ENCODE measurements around the gene KLHL22. TPM values are rescaled to one million over a fixed set of nuclear protein-coding genes. Genes with fewer than 3 reads are reported as not detected.

The KLHL22 gene
- total RNA-seq, 1 donor from 2014 or later = 17.7 TPM

DNA sequence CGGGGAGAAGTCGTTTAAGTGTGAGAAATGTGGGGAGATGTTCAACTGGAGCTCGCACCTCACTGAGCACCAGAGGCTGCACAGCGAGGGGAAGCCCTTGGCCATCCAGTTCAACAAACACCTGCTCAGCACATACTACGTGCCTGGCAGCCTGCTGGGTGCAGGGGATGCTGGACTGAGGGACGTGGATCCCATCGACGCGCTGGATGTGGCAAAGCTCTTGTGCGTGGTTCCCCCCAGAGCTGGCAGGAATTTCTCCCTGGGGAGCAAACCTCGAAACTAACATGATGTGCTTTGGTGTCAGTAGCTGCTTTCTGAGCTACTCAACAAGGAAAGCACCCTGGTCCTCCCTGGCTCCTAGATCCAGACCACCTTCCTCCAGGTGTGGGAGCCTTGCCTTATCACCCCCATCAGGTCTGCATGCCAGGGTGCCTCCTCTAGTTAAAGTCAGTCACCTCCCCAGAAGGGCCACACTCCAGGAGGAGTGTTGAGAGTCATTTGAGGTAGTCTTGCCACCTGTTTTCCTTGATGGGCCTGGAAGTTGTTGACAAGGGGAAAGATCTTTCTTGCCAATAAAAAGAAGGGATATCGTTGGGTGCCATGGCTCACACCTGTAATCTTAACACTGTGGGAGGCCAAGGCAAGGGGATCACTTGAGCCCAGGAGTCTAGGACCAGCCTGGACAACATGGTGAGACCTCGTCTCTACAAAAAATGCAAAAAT lies 88.7 kb downstream of the KLHL22 start:
- H3K27ac Mint-ChIP-seq = no peak overlapping the region
- no peaks in the 10 kb centered on the region for H3K9me3 Mint-ChIP-seq
- intact Hi-C loops (cut with micrococcal nuclease) = no loop called here

GRCh38 chr22:20405931-20406685 lies 89.5 kb downstream of the KLHL22 start:
- Mint-ChIP-seq H3K27ac (no peak overlapping the region), H3K36me3 (ENCODE audit: low read depth) (peaks cover 23% of the 10 kb centered on the region), H3K27me3 (no peaks in the 10 kb centered on the region), H3K4me1 (peaks cover 6% of the 10 kb centered on the region), H3K4me3 (no peak overlapping the region), H3K9me3 (no peaks in the 10 kb centered on the region)
- DNase-seq = peak; percentile 57
- intact Hi-C loops (cut with micrococcal nuclease) = no loop called here

More for the DNA sequence above, 88.7 kb downstream of the KLHL22 start:
- DNase-seq = peak; percentile 52
- Mint-ChIP-seq H3K4me3 (no peak overlapping the region), H3K27me3 (no peaks in the 10 kb centered on the region), H3K36me3 (ENCODE audit: low read depth) (peaks cover 23% of the 10 kb centered on the region), H3K4me1 (peaks cover 6% of the 10 kb centered on the region)

DNA sequence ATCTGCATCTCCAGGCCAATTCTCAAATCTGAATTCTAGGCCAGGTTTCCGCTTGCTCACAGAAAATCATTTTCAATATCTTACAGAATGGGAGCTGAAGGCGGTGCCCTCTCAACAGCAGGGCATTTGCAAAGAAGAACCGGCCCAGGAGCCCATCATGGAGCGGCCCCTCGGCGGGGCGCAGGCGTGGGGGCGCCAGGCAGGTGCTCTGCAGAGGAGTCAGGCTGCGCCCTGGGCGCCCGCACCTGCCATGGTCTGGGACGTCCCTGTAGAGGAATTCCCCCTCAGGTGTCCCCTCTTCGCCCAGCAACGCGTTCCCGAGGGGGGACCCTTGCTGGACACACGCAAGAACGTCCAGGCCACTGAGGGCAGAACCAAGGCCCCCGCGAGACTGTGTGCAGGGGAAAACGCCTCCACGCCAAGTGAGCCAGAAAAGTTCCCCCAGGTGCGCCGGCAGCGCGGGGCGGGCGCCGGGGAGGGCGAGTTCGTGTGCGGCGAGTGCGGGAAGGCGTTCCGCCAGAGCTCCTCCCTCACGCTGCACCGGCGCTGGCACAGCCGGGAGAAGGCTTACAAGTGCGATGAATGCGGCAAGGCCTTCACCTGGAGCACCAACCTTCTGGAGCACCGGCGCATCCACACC lies 90.2 kb downstream of the KLHL22 start:
- intact Hi-C loops (cut with micrococcal nuclease) = no loop called here
- no peaks in the 10 kb centered on the region for H3K27me3 Mint-ChIP-seq
- H3K4me1 Mint-ChIP-seq = peaks cover 6% of the 10 kb centered on the region
- H3K27ac Mint-ChIP-seq = no peak overlapping the region
- H3K36me3 Mint-ChIP-seq (ENCODE audit: low read depth) = peaks cover 23% of the 10 kb centered on the region
- no peaks in the 10 kb centered on the region for H3K9me3 Mint-ChIP-seq
- DNase-seq = no peak
- no peak overlapping the region for H3K4me3 Mint-ChIP-seq

GRCh38 chr22:20404881-20405280 lies 90.7 kb downstream of the KLHL22 start:
- H3K27ac Mint-ChIP-seq = no peak overlapping the region
- H3K9me3 Mint-ChIP-seq = no peaks in the 10 kb centered on the region
- no peak overlapping the region for H3K4me3 Mint-ChIP-seq
- peaks cover 6% of the 10 kb centered on the region for H3K4me1 Mint-ChIP-seq
- no peaks in the 10 kb centered on the region for H3K27me3 Mint-ChIP-seq
- peaks cover 23% of the 10 kb centered on the region for H3K36me3 Mint-ChIP-seq (ENCODE audit: low read depth)
- no peak for DNase-seq
- intact Hi-C loops (cut with micrococcal nuclease) = no loop called here

DNA sequence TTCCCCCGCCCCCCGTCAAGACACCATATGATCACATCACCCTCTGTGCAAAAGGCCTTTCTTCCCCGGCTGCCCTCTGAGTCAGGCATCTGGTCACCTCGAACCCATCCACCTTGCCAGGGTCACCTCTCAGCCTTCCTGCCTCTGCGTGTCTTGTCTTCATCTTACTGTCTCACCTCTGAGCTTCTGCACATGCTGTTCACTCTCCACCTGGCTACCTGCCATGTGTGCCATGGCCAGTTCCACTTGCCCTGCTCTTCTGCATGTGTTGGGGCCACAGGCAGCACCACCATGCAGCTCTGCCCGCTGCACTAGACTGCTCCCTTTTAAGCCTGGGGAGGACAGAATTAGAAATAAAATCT lies 91.8 kb downstream of the KLHL22 start:
- Mint-ChIP-seq H3K4me1 (peaks cover 6% of the 10 kb centered on the region), H3K9me3 (no peaks in the 10 kb centered on the region), H3K27me3 (no peaks in the 10 kb centered on the region), H3K27ac (no peak overlapping the region), H3K4me3 (no peak overlapping the region), H3K36me3 (ENCODE audit: low read depth) (peaks cover 22% of the 10 kb centered on the region)
- intact Hi-C loops (cut with micrococcal nuclease) = no loop called here
- DNase-seq = no peak

GRCh38 chr22:20402960-20403778 lies 92.4 kb downstream of the KLHL22 start:
- H3K27me3 Mint-ChIP-seq = no peaks in the 10 kb centered on the region
- H3K4me1 Mint-ChIP-seq = peaks cover 6% of the 10 kb centered on the region
- no peak overlapping the region for H3K27ac Mint-ChIP-seq
- intact Hi-C loops (cut with micrococcal nuclease) = no loop called here
- peaks cover 20% of the 10 kb centered on the region for H3K36me3 Mint-ChIP-seq (ENCODE audit: low read depth)
- H3K9me3 Mint-ChIP-seq = no peaks in the 10 kb centered on the region
- no peak overlapping the region for H3K4me3 Mint-ChIP-seq
- peak; percentile 56 for DNase-seq

DNA sequence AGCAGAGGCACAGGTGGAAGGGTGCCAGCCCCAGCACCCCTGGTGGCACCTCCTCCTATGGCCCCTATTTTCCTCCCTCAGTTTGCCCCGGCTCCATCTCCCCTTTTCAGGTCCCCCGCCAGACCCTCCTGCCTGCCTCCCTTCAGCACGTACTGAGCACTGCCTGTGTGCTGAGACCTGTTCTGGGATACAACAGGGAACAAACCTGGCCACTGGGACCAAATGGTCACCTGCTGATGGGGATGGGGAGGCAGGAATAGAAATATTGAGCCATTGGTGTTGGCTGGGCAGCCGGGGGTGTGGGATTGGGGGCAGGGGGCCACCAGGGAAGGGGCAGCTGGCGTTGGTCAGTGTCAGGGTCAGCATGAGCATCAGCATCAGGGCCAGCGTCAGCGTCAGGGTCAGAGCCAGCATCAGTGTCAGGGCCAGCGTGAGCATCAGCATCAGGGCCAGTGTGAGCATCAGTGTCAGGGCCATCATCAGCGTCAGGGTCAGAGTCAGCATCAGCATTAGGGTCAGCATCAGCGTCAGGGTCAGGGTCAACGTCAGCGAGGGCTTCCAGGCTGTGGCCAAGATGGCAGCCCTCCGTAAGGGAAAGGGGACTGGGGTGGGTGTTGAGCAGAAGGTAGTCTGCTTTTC lies 94.1 kb downstream of the KLHL22 start:
- H3K27me3 Mint-ChIP-seq = no peaks in the 10 kb centered on the region
- intact Hi-C loops (cut with micrococcal nuclease) = no loop called here
- DNase-seq = no peak
- no peak overlapping the region for H3K4me3 Mint-ChIP-seq
- no peak overlapping the region for H3K27ac Mint-ChIP-seq
- peaks cover 8% of the 10 kb centered on the region for H3K4me1 Mint-ChIP-seq
- H3K36me3 Mint-ChIP-seq (ENCODE audit: low read depth) = peaks cover 17% of the 10 kb centered on the region
- no peaks in the 10 kb centered on the region for H3K9me3 Mint-ChIP-seq

DNA sequence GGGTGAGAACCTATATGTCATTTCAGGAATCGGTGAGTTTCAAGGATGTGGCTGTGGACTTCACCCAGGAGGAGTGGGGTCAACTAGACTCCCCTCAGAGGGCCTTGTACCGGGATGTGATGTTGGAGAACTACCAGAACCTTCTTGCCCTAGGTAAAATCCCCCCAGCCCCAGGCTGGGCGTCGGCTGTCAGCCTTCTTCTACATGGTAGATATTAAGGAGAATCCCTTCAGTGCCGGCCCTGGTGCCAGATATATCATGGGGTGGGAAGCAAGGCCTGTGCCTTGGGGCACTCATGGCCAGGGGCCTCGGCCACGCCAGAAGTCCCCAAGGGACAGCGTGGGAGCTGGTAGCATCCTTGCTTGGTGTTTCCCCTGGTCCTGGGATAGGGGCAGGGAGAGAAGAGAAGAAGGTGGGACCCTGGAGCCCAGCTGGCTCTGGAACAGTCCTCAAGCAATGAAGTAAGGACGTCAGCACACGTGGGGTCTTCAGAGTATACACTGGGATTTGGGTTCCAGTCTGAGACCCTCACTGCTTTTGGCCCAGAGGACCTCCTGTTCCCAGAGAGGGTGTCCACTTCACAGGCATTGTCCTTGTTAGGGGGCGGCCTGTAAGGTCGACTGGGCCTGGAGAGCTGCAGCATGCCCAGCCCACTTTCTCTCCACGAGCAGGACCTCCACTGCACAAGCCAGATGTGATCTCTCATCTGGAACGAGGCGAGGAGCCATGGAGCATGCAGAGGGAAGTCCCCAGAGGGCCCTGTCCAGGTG lies 94.8 kb downstream of the KLHL22 start:
- no peaks in the 10 kb centered on the region for H3K9me3 Mint-ChIP-seq
- no peak overlapping the region for H3K27ac Mint-ChIP-seq
- H3K27me3 Mint-ChIP-seq = no peaks in the 10 kb centered on the region
- DNase-seq = no peak
- intact Hi-C loops (cut with micrococcal nuclease) = no loop called here
- H3K4me3 Mint-ChIP-seq = no peak overlapping the region
- H3K36me3 Mint-ChIP-seq (ENCODE audit: low read depth) = peaks cover 14% of the 10 kb centered on the region
- H3K4me1 Mint-ChIP-seq = peaks cover 13% of the 10 kb centered on the region

- intact Hi-C loops (cut with micrococcal nuclease) = no loop called here
- Mint-ChIP-seq H3K27ac (no peak overlapping the region), H3K9me3 (no peaks in the 10 kb centered on the region), H3K4me3 (no peak overlapping the region), H3K36me3 (ENCODE audit: low read depth) (peaks cover 18% of the 10 kb centered on the region), H3K27me3 (no peaks in the 10 kb centered on the region), H3K4me1 (peaks cover 19% of the 10 kb centered on the region)
- no peak for DNase-seq
Observed at GRCh38 chr22:20399866-20400605, 95.6 kb downstream of the KLHL22 start.

GRCh38 chr22:20398420-20398819 lies 97.2 kb downstream of the KLHL22 start:
- Mint-ChIP-seq H3K36me3 (ENCODE audit: low read depth) (peaks cover 13% of the 10 kb centered on the region), H3K27ac (no peak overlapping the region), H3K9me3 (no peaks in the 10 kb centered on the region), H3K4me3 (no peak overlapping the region), H3K27me3 (no peaks in the 10 kb centered on the region), H3K4me1 (peaks cover 25% of the 10 kb centered on the region)
- DNase-seq = no peak
- intact Hi-C loops (cut with micrococcal nuclease) = no loop called here

GRCh38 chr22:20397498-20397897 lies 98.1 kb downstream of the KLHL22 start:
- peaks cover 20% of the 10 kb centered on the region for H3K4me1 Mint-ChIP-seq

GRCh38 chr22:20396639-20397038 lies 99.0 kb downstream of the KLHL22 start:
- Mint-ChIP-seq H3K27me3 (no peaks in the 10 kb centered on the region), H3K4me1 (peaks cover 20% of the 10 kb centered on the region), H3K36me3 (ENCODE audit: low read depth) (peaks cover 8% of the 10 kb centered on the region), H3K9me3 (no peaks in the 10 kb centered on the region), H3K4me3 (no peak overlapping the region), H3K27ac (no peak overlapping the region)
- no peak for DNase-seq
- intact Hi-C loops (cut with micrococcal nuclease) = no loop called here

More at GRCh38 chr22:20397498-20397897, 98.1 kb downstream of the KLHL22 start:
- H3K9me3 Mint-ChIP-seq = no peaks in the 10 kb centered on the region
- H3K27ac Mint-ChIP-seq = no peak overlapping the region
- intact Hi-C loops (cut with micrococcal nuclease) = no loop called here
- no peaks in the 10 kb centered on the region for H3K27me3 Mint-ChIP-seq
- no peak overlapping the region for H3K4me3 Mint-ChIP-seq
- H3K36me3 Mint-ChIP-seq (ENCODE audit: low read depth) = peaks cover 8% of the 10 kb centered on the region
- no peak for DNase-seq
